C4-2B (cell line): ENCODE data around the gene CEP128.

Experiments
- CTCF ChIP-seq: fragments of 450-650 bp; conservative IDR thresholded peaks from 2 replicates; pipeline ENCODE4 v1.5.1; 2017; ENCODE audit warnings: mild to moderate bottlenecking
- ZFX ChIP-seq: fragments of 450-650 bp; IDR thresholded peaks from 2 replicates; pipeline ENCODE4 v1.6.1; 2017

- TF ChIP-seq CTCF = no peak
- no peak for TF ChIP-seq ZFX
Observed at GRCh38 chr14:80602946-80603345, 338.6 kb downstream of the CEP128 start.
